GM21576 (cell line): Measurements from ENCODE around the gene COX8C.

ENCODE experiments used
- ATAC-seq: cut with Tn5 transposase; IDR thresholded peaks from one replicate; pipeline ENCODE4 v1.9.1; 2021; ENCODE audit warnings: mild to moderate bottlenecking, moderate library complexity; ENCODE audit not compliant: unreplicated experiment

COX8C gene, protein sequence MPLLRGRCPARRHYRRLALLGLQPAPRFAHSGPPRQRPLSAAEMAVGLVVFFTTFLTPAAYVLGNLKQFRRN

DNA sequence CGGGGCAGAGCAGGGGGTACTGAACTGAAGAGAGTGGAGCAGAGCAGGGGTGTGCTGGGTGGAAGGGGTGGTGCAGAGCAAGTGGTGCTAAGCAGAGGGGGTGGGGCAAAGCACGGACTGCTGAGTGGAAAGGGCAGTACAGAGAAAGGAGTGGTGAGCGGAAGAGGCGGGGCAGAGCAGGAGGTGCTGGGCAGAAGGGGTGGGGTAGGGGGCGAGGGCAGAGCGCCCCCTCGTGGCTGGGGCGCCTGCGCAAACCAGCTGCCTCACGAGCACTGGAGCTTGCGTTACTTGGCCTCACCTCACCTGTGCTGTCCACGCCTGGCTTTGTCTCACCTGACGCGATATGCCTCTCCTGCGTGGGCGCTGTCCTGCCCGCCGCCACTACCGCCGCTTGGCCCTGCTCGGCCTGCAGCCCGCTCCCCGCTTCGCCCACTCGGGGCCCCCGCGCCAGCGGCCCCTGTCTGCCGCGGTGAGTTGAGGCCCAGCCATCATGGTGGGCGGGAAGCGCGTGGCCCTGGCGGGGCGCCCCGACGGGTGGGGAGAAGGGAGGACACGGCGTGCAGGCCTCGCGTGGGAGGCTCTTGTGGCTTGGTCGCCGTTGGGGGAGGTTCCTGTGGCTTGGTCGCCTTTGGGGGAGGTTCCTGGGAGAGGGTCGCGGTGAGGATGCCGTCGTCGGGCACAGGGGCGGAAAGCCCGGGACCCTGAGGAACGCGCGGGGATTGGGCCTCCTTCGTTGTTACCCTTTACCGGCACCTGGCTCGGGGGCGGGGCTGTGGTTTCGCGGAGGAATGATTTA is at the start of gene COX8C:
TSS of gene COX8C (plus strand) at position 257 of the 796 bp plus-strand sequence. CDS start at position 344, 87 bp downstream.
- no peak for ATAC-seq

DNA sequence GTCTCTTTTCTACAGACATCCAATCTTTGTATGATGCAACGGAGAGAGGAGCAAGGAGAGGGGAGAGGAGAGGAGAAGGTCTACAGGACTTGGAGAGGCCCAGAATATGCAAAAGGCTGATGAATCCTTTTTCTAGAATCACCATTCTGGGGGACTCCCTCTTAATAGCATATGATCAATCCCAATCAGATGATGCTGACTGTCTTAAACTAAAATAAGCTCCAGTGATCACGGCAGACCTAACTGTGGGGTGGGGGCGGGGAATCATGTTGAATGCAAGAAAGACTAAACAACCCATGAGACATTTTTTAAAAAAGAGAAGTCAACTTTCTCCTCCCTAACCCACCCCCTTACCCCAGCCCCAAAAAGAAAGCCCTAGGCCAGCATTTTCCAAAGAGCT is 47.6 kb upstream of the COX8C start:
- no peak for ATAC-seq

DNA sequence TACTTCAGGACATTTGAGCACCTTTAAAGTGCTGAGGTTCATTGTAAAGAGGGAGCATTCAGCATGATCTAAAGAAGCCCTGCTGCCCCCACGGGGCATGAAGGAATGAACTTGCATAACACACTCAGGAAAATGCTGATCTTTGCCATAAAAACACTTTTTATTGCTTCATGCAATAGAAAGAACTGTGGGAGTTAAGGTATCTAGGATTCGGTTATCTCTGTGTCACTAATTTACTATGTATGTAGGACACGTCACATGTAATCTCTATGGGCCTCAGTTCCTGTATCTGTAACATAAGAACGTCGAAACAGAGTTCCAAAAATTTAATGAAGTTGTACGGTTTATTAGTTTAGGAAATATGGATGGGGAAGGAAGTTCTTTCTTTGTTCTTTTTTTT is 47.1 kb upstream of the COX8C start:
- no peak for ATAC-seq

DNA sequence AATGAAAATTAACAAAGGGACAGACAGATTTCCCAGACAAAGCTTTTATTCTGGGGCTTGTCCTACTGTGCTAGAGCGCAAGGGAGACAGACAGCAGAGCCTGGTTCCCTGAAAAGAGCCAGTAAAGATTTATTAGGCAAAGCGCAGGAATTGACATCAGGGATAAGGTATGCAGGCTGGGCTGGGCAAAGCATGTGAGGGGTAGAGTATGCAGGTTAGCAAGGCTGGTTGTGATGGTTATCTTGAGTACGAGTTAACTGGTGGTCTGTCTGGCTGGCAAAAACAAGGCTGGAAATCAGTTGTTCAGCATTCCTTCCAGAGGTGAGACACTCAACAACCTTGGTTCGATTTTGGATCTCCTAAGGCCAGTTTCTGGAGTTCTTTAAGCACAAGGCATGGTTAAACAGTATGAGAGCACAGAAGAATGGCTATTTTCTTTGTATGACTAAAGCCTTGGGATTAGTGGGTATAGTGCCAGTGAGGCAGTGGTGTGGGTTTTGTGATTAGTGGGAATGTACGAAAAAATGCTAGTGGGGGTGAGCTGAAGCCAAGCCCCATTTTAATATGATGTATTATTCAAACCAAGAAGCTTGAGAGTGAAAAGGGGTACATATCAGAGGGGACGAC is 45.0 kb upstream of the COX8C start:
- no peak for ATAC-seq

DNA sequence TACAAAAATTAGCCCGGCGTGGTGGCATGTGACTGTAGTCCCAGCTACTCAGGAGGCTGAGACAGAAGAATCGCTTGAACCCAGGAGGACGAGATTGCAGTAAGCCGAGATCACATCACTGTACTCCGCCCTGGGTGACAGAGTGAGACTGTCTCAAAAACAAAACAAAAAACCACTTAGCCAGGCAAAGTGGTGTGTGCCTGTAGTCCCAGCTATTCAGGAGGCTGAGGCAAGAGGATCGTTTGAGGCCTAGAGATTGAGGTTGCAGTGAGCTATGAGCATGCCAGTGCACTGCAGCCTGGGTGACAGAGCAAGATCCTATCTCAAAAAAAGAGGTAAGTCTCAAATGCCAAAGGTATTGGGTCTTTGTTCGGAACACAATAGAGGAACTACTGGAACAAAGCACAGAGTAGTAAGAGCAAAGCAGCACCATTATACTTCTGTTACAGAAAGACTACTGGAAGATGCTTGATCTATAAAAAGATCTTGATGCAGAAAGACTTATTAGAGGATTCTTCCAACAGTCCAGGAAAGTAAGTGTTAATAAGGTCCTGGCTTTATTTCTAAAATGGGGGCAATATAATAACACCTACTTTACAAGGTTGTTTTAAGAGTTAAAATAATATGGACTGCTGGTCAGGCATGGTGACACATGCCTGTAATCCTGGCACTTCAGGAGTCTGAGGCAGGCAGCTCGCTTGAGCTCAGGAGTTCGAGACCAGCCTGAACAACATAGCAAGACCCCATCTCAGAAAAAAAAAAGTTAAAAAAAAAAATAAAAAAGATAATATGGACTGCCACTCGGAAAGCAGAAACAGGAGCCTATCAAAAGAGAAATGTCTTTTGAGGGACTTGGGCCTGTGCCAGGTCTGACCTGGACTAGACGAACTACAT is 44.0 kb upstream of the COX8C start:
- no peak for ATAC-seq

DNA sequence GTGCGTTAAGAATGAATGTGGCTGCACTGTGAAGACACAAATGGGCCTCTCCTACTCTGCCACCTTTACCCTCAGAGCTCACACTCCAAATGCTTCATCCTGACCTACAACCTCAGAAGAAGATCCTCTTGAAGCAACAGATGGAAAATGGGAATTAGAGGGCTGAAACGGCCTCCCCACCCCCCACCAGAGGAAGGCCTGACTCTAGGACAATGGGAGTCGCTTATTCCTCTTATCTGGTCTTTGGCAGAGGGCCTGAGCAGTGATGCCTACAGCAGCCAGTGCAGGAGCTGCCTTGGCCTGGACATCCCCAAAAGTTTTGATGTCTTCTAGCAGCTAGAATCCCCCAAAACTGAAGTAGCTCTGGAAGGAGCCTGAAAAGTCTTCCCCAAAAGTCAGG is 43.3 kb upstream of the COX8C start:
- no peak for ATAC-seq

DNA sequence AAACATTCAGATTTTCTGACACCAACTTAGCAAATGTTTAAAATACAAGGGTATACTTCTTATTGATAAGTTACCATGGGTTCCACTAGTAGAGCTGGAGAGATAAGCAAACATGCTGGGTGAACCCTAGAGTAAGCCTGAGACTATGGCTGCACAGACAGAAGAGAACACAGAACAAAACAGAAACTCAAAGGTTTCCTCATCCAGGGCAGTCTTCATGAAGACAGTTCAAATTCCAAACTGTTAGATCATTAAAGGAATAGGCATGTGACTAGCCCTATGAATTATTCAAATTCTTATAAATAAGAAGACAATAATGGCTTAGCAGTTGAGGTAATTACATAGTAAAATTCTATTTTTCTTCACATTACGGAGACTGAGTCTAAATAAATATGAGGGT is 42.2 kb upstream of the COX8C start:
- ATAC-seq, result no peak

DNA sequence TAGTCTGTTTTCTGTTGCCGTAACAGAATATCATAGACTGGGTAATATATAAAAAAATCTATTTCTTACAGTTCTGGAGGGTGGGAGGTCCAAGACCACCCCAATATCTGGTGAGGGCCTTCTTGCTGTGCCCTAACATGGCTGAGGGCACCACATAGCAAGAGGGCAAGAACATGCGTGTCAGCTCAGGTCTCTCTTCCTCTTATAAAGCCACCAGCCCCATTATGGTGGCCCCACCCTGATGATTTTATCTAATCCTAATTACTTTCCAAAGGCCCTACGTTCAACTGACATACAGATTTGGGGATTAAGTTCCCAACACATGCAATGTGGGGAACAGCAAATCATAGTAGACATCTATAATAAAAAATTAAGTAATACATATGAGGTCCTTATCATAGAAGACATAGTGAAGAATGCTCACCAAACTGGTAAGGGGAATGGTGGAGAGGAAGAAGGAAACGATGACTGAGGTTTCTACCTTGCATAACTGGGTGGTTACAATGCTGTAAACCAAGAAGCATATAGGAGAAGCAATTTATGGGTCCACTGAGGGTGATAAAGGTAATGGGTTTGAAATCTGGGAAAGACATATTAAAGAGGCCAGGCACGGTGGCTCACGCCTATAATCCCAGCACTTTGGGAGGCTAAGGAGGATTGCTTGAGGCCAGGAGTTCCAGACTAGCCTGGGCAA is 41.1 kb upstream of the COX8C start:
- no peak for ATAC-seq

DNA sequence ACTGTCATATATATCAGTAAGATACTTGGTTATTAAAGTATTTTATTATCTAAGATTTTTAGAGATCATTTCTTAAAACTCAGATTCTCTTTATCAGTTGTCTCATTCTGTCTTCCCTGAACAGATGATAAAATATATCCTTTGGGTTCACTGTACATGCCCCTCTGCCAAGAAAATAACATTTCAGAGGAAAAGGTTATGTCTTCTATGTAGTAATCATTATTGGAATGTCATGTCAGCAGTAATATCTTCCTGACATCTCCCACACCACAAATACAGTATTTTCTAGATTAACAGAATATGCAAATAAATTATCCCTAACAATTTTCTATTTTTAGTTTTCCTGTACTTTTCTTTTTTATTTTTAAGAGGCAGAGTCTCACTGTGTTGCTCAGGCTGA is 40.2 kb upstream of the COX8C start:
- ATAC-seq, result no peak

DNA sequence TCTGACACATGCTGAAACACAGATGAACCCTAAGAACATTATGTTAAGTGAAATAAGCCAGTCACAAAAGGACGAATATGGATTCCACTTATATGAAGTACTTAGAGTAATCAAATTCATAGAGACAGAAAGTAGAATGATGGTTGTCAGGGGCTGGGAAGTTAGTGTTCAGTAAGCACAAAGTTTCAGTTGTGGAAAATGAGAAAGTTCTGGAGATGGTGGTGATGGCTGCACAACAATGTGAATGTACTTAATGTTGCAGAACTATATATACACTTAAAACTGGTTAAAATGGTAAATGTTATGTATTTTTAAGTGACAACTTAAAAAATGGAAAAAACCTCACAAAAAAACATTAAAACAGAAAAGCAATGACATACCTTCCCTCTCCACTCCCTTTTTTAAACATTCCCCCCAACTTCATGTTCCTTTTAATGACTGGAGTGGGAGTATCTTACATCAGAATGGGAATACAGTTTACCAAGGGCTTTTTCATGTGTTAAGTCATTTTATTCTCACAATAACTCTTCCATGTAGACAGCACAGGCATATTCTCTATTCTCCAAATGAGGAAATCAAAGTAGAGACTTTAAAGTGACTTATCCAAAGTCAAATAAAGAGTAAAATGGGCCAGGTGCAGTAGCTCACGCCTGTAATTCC is 38.2 kb upstream of the COX8C start:
- no peak for ATAC-seq

DNA sequence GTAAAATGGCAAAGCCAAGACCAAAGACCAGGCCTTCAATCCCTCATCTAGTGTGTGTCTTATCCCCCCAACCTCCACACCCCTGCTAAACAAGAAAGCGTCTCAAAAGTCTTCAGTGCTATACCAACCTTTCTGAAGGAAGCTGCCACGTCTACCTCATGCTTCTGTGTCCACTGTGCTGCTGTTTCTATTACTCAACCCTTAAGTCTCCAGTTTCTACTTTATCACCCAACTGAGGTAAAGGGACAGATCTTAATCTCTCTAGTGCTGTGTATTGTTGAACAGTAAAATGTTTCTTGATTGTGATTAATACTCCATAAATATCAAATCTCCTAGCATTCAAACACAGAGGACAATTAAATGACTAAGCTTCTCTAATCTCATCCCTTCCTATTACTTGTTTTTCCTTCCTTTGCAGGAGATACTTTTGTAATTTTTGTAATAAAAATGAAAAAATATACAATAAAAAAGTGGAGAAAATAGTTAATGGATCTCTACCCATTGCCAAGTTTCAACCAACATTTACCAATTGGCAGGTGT is 37.5 kb upstream of the COX8C start:
- ATAC-seq, result no peak

DNA sequence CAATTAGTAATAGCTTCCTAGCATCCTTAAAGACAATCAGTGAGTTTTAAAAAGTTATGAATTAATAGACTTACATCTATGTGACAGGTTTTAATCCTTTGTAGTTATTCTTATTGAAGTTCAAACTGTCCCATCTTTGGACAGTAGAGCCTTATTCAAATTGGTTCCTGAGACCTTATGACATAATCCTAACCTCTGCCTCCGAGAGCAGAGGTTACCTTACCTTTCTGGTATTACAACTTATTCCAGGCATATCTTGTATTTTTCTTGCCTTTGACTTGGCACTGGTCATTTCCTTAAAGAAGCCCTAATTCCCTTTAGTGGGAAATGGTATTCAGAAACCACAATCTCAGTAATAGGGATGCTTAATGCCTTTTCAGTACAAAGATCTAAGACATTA is 35.9 kb upstream of the COX8C start:
- ATAC-seq, result no peak

DNA sequence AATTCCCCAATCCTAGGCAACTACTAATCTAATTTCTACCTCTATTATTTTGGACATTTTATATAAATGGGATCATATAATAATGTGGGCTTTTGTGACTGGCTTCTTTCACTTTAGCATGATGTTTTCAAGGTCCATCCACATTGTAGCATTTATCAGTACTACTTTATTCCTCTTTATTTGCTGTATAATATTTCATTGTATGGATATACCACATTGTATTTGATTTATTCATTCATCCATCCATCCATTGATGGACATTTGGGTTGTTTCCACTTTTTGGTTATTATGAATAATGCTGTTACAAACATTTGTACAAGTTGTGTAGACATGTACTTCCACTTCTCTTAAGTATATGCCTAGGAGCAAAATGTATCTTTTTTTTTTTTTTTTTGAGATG is 31.4 kb upstream of the COX8C start:
- no peak for ATAC-seq

DNA sequence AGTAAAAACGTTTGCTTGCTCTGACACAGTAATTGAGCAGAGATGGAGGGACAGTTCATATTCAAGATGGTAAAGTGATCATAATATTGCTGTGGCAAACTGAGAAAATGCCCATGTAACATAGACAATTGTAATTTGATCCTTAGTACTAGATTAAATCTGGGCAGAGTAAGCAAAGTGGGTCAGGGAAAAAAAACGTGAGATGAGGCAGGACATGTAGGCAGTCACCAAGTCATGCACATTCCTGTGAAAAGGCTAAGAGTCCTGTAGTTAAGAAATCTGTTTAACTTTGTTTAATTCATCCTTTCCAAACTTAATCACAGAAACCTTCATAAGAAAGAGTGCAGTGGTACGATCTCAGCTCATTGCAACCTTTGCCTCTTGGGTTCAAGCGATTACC is 30.3 kb upstream of the COX8C start:
- no peak for ATAC-seq

DNA sequence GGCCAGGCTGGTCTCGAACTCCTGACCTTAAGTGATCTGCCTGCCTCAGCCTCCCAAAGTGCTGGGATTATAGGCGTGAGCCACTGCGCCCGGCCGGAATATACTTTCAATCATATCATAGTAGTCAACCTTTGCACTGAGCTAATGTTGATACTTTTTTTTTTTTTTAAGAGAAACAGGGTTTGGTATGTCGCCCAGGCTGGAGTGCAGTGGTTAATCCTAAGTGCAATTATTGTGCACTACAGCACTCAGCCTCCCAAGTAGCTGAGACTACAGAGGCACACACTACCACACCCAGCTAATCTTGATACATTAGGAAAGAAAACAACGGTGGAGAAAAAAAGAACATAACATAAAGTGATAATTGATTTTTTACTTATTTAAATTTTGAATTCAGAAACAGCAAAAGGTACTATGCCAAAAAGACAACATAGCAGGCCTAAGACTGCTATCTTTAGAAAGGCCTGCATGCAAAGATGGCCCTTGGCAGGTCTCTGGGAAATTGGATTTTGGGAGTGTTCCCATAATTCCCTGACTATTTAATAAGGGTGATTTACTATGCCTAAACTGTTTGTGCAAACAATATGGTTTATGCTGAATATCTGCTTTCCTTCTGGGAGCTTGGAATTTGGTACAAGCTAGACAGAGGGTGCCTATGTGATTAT is 29.6 kb upstream of the COX8C start:
- ATAC-seq, result no peak

DNA sequence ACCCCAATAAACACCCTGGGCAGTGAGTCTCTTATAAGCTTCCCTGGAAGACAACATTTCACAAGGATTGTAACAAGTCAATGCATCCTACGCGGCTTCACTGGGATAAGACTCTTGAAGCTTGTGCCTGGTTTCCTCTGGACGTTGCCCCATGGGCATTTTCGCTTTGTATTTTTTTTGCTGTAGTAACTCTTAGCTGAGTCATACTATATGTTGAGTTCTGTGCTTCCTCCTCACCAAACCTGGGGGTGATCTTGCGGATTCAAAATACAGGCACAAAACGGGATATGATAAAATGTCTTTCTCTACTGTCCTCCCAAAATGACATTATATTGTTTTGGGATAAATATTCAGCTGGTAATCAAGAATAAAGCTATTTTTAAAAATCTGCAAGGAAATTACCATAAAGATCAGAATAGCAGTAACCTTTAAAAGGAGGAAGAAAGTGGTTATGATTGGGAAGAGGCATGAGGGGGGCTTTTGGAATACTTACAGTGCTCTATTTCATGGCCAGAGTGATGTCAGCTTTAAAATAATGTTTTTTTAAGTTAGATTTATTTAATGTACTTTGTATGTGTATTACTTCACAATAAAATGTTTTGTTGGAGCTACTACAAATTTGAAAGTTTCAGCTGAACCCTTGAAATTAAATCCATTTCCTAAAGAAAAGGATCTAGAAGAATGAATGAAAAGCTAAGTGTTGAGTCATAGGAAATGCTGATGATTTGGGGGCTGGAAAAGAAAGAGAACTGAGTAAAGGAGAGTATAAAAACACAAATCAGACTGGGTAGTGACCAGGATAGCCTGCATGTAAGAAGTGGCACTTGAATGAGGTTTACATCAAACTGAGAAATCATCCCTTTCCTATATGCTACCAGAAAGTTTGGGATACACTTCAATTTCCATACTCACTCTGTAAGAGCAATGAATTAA is 28.8 kb upstream of the COX8C start:
- ATAC-seq, result no peak

DNA sequence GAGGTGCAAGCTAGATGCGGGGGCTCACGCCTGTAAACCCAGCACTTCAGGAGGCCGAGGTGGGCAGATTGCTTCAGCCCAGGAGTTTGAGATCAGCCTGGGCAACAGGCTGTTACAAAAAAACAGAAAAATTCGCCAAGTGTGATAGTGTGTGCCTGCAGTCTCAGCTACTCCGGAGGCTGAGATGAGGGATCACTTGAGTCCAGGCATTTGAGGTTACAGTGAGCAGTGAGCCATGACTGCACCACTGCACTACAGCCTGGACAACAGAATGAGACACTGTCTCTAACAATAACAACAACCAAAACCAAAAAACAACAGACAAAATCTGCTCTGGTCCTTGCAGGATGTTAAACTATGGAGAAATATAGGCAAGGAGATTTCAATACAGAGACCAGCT is 28.1 kb upstream of the COX8C start:
- ATAC-seq, result peak; percentile 43

DNA sequence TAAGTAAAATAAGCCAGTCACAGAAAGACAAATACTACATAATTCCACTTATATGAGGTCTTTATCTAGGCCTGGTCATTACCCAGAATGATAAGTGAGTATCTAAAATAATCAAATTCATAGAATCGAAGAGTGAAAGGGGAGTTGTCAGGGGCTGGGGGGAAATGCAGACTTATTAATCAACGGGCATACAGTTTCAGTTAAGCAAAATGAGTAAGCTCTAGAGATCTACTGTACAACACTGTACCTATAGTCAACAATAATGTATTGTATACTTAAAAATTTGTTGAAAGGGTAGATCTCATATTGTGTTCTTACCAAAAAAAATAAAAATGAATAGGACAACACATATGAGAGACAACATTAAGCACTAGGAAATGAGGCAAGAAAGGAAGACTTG is 27.5 kb upstream of the COX8C start:
- ATAC-seq, result peak; percentile 19
